DND-41 (cell line): Measurements from ENCODE around the gene NEK10.

ENCODE experiments used
- ATAC-seq: fragments of 200-7000 bp; cut with Tn5 transposase; 3 replicates; pipeline ENCODE4 v1.9.1; 2021; ENCODE audit warnings: low read depth; ENCODE audit not compliant: insufficient read depth
- DNase-seq: peaks from one replicate; pipeline ENCODE4 v3.0.0-alpha.2; 2020
- H2AFZ ChIP-seq: 2 replicates; pipeline ENCODE4 v1.6.0; 2012; ENCODE audit warnings: low read depth, low read length
- H3K27ac ChIP-seq: 2 replicates; pipeline ENCODE4 v1.5.1; 2012; ENCODE audit warnings: low read length, inconsistent platforms
- H3K27me3 ChIP-seq: fragments of 200-600 bp; sonication (generic); 2 replicates; pipeline ENCODE4 v1.6.0; 2012; ENCODE audit warnings: low read length, mild to moderate bottlenecking, inconsistent platforms; ENCODE audit not compliant: insufficient read depth, poor library complexity
- H3K36me3 ChIP-seq: 2 replicates; pipeline ENCODE4 v1.5.1; 2012; ENCODE audit warnings: low read length, inconsistent platforms; ENCODE audit not compliant: insufficient read depth
- H3K4me1 ChIP-seq: 2 replicates; pipeline ENCODE4 v1.5.1; 2012; ENCODE audit warnings: mild to moderate bottlenecking, low read length; ENCODE audit not compliant: insufficient read depth
- H3K4me2 ChIP-seq: 2 replicates; pipeline ENCODE4 v1.6.0; 2012; ENCODE audit warnings: mild to moderate bottlenecking, moderate library complexity, low read length, inconsistent platforms; ENCODE audit not compliant: insufficient read depth
- H3K4me3 ChIP-seq, 2 experiments: fragments of 200-600 bp in 1 of 2; shearing (Covaris generic) in 1 of 2; 2 replicates each; pipeline ENCODE4 v1.5.1; 2012 to 2016; ENCODE audit warnings: inconsistent platforms in 2 of 2, low read length in 2 of 2, mild to moderate bottlenecking in 2 of 2, low read depth in 1 of 2, moderate library complexity in 1 of 2
- H3K79me2 ChIP-seq: 2 replicates; pipeline ENCODE4 v1.6.0; 2012; ENCODE audit warnings: low read length, inconsistent platforms; ENCODE audit not compliant: insufficient read depth
- H3K9ac ChIP-seq: 2 replicates; pipeline ENCODE4 v1.6.0; 2012; ENCODE audit warnings: low read depth, mild to moderate bottlenecking, inconsistent platforms, low read length, moderate library complexity
- H3K9me3 ChIP-seq: 2 replicates; pipeline ENCODE4 v1.5.1; 2012; ENCODE audit warnings: low read length, moderate library complexity, mild to moderate bottlenecking, inconsistent platforms; ENCODE audit not compliant: insufficient read depth, severe bottlenecking
- H4K20me1 ChIP-seq: 2 replicates; pipeline ENCODE4 v1.6.0; 2012; ENCODE audit warnings: low read length; ENCODE audit not compliant: insufficient read depth
- CTCF ChIP-seq: IDR thresholded peaks from 2 replicates; pipeline ENCODE4 v1.5.1; 2012; ENCODE audit warnings: borderline replicate concordance, low read length, moderate library complexity, mild to moderate bottlenecking; ENCODE audit not compliant: poor library complexity, severe bottlenecking; ENCODE audit errors: extremely low read depth
- EZH2 ChIP-seq: IDR thresholded peaks from 3 replicates; pipeline ENCODE4 v1.6.1; 2012; ENCODE audit warnings: borderline replicate concordance, low read depth, mild to moderate bottlenecking, moderate library complexity, low read length, inconsistent platforms; ENCODE audit not compliant: severe bottlenecking

The NEK10 gene

GRCh38 chr3:27219127-27219845, 149.9 kb downstream of the NEK10 start:
- no peak for ATAC-seq
- no peak overlapping the region for H3K4me2 ChIP-seq

GRCh38 chr3:27216955-27217552, 152.1 kb downstream of the NEK10 start:
- Histone ChIP-seq H3K27me3 (no peaks in the 10 kb centered on the region), H3K27ac (no peak overlapping the region), H3K9ac (no peak overlapping the region), H3K36me3 (no peaks in the 10 kb centered on the region), H3K79me2 (no peaks in the 10 kb centered on the region), H4K20me1 (no peaks in the 10 kb centered on the region), H3K4me1 (no peaks in the 10 kb centered on the region), H2AFZ (no peak overlapping the region), H3K9me3 (no peaks in the 10 kb centered on the region), H3K4me3 (no peak overlapping the region), H3K4me2 (no peak overlapping the region)
- no peak for ATAC-seq
- no peak for TF ChIP-seq CTCF
- DNase-seq: no peak

More at GRCh38 chr3:27219127-27219845, 149.9 kb downstream of the NEK10 start:
- H3K36me3 ChIP-seq: no peaks in the 10 kb centered on the region
- no peak overlapping the region for H3K27ac ChIP-seq
- H3K4me1 ChIP-seq: no peaks in the 10 kb centered on the region
- no peaks in the 10 kb centered on the region for H4K20me1 ChIP-seq
- H3K9me3 ChIP-seq: no peaks in the 10 kb centered on the region
- no peaks in the 10 kb centered on the region for H3K79me2 ChIP-seq
- TF ChIP-seq EZH2 (no peak), CTCF (no peak)
- H3K4me3 ChIP-seq: no peak overlapping the region
- no peak overlapping the region for H2AFZ ChIP-seq
- no peak for DNase-seq
- H3K27me3 ChIP-seq: no peaks in the 10 kb centered on the region
- no peak overlapping the region for H3K9ac ChIP-seq

- no peak overlapping the region for H2AFZ ChIP-seq
- DNase-seq (no peak), ATAC-seq (no peak)
- H3K4me2 ChIP-seq: no peak overlapping the region
- no peaks in the 10 kb centered on the region for H3K4me1 ChIP-seq
- H3K9me3 ChIP-seq: no peaks in the 10 kb centered on the region
- no peaks in the 10 kb centered on the region for H3K27me3 ChIP-seq
- no peak overlapping the region for H3K4me3 ChIP-seq
- H3K9ac ChIP-seq: no peak overlapping the region
- no peaks in the 10 kb centered on the region for H4K20me1 ChIP-seq
- H3K36me3 ChIP-seq: no peaks in the 10 kb centered on the region
- TF ChIP-seq CTCF (no peak), EZH2 (no peak)
- no peak overlapping the region for H3K27ac ChIP-seq
- no peaks in the 10 kb centered on the region for H3K79me2 ChIP-seq
Observed at GRCh38 chr3:27216295-27216855, 152.8 kb downstream of the NEK10 start.
